PC-9 (cell line): ENCODE results near the gene LBX1. TPM values are rescaled to one million over a fixed set of nuclear protein-coding genes. Genes with fewer than 3 reads are reported as not detected.

Source experiments
- BruUV-seq: library from RNA; stranded (reverse); fragments of 400-500 nt; replicated peaks from 2 replicates; lab custom pipeline; 2021; lab: Mats Ljungman, UMichigan
- CTCF ChIA-PET: fragments of 300-600 bp; sonication (Branson Sonifier 250); formaldehyde crosslinking; loops from one replicate; lab custom pipeline; 2022; ENCODE audit warnings: antibody characterized with exemption; lab: Charles Lee
- POLR2A ChIA-PET: fragments of 300-600 bp; sonication (Branson Sonifier 250); formaldehyde crosslinking; loops from one replicate; lab custom pipeline; 2022; ENCODE audit warnings: antibody characterized with exemption; ENCODE audit not compliant: unreplicated experiment; lab: Charles Lee
- DNase-seq, 2 experiments: peaks; one replicate each; pipeline versions ENCODE4 v3.0.0 to v3.0.0-alpha.2; 2015 to 2022; ENCODE audit warnings: mixed read lengths in 1 of 2
- H2AFZ ChIP-seq: fragments of 200-600 bp; sonication (generic); 2 replicates; pipeline ENCODE4 v1.8.1; 2017; ENCODE audit warnings: antibody characterized with exemption
- H3F3A ChIP-seq: fragments of 200-600 bp; sonication (generic); 2 replicates; pipeline ENCODE4 v1.8.1; 2017; ENCODE audit warnings: antibody characterized with exemption, mild to moderate bottlenecking, low read depth; ENCODE audit not compliant: insufficient read depth
- H3K27ac ChIP-seq: fragments of 200-600 bp; sonication (generic); 2 replicates; pipeline ENCODE4 v1.6.1; 2016; ENCODE audit warnings: mixed run types
- H3K27me3 ChIP-seq: fragments of 200-600 bp; sonication (generic); 2 replicates; pipeline ENCODE4 v1.6.1; 2016; ENCODE audit warnings: low read depth, mixed run types; ENCODE audit not compliant: insufficient read depth
- H3K36me3 ChIP-seq: fragments of 200-600 bp; sonication (generic); 2 replicates; pipeline ENCODE4 v1.6.1; 2016; ENCODE audit warnings: low read depth, mixed run types
- H3K4me1 ChIP-seq: fragments of 200-600 bp; sonication (generic); replicated peaks from 2 replicates; pipeline ENCODE4 v1.6.1; 2016; ENCODE audit warnings: mixed run types; ENCODE audit not compliant: insufficient read depth
- H3K4me2 ChIP-seq: fragments of 200-600 bp; sonication (generic); 2 replicates; pipeline ENCODE4 v1.6.1; 2017; ENCODE audit warnings: mixed run types
- H3K4me3 ChIP-seq: fragments of 200-600 bp; sonication (generic); 2 replicates; pipeline ENCODE4 v1.6.1; 2016; ENCODE audit warnings: mixed run types
- H3K79me2 ChIP-seq: fragments of 200-600 bp; sonication (generic); 2 replicates; pipeline ENCODE4 v1.6.1; 2017; ENCODE audit warnings: low read depth, mixed run types
- H3K9me2 ChIP-seq: fragments of 200-600 bp; sonication (generic); 2 replicates; pipeline ENCODE4 v1.8.1; 2017; ENCODE audit warnings: mild to moderate bottlenecking; ENCODE audit not compliant: insufficient read depth
- H3K9me3 ChIP-seq: fragments of 200-600 bp; sonication (generic); 2 replicates; pipeline ENCODE4 v1.8.1; 2016; ENCODE audit warnings: low read depth; ENCODE audit not compliant: insufficient read depth
- H4K20me1 ChIP-seq: fragments of 200-600 bp; sonication (generic); 2 replicates; pipeline ENCODE4 v1.8.1; 2017; ENCODE audit not compliant: insufficient read depth
- CTCF ChIP-seq: fragments of 200-600 bp; sonication (generic); conservative IDR thresholded peaks from 2 replicates; pipeline ENCODE4 v1.6.1; 2017; ENCODE audit warnings: mixed run types, antibody characterized with exemption, mild to moderate bottlenecking, moderate library complexity
- EZH2 ChIP-seq: fragments of 200-600 bp; sonication (generic); IDR thresholded peaks from 2 replicates; pipeline ENCODE4 v1.8.0; 2017; ENCODE audit warnings: antibody characterized with exemption, low read depth
- intact Hi-C: fragments of 100-400 bp; cut with micrococcal nuclease; formaldehyde crosslinking; loops from one replicate; pipeline ENCODE4 v1.10.0; 2022; ENCODE audit not compliant: unreplicated experiment
- total RNA-seq: library from RNA; stranded (reverse); gene quantifications from 2 replicates; pipeline ENCODE4 v1.2.3, GENCODE V29; 2021

LBX1 gene
- total RNA-seq, 1 experiment from 2014 or later: not detected

DNA sequence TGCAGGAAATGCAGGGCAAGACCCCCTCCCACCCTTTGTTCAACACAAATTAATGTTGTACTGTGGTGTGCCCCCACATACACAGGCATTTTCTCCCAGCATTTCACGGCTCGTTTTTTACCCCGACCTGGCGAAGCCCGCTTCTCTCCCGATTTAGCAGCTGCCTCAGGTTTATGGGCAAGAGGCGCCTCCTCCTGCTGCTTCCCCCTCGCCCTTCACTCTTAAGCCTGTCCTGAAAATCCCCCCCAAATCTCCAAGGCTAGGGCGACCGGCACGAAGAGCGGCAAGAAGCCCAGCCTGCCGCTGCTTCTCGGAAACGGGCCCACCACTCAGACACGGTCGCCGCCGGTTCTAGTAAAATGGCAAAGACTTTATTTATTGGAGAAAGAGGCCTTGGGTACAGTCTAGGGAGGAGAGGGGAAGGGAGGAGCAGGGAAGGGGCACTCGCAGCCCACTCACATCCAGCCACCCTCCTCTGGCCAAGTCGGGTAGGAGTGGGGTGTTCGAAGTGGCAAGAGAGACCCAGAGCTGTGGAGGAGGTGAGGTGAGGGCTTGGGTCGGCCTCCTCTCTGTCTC lies 3.3 kb downstream of the LBX1 start:
- H3K9me3 ChIP-seq: no peaks in the 10 kb centered on the region
- H3K9me2 ChIP-seq: no peaks in the 10 kb centered on the region
- H3K4me1 ChIP-seq: no peaks in the 10 kb centered on the region
- H4K20me1 ChIP-seq: no peaks in the 10 kb centered on the region
- intact Hi-C loops: no loop called here
- no TSS peak for BruUV-seq
- ChIA-PET CTCF (no interaction called here), POLR2A (no interaction called here)
- H3F3A ChIP-seq: no peaks in the 10 kb centered on the region
- H3K79me2 ChIP-seq: no peaks in the 10 kb centered on the region
- no peak overlapping the region for H3K27ac ChIP-seq
- H3K36me3 ChIP-seq: no peaks in the 10 kb centered on the region
- no peak overlapping the region for H3K4me3 ChIP-seq
- no peak overlapping the region for H3K4me2 ChIP-seq
- H3K27me3 ChIP-seq: peaks cover 38% of the 10 kb centered on the region
- DNase-seq: no peak
- TF ChIP-seq EZH2: no peak
- no peak for TF ChIP-seq CTCF
- H2AFZ ChIP-seq: no peak overlapping the region

DNA sequence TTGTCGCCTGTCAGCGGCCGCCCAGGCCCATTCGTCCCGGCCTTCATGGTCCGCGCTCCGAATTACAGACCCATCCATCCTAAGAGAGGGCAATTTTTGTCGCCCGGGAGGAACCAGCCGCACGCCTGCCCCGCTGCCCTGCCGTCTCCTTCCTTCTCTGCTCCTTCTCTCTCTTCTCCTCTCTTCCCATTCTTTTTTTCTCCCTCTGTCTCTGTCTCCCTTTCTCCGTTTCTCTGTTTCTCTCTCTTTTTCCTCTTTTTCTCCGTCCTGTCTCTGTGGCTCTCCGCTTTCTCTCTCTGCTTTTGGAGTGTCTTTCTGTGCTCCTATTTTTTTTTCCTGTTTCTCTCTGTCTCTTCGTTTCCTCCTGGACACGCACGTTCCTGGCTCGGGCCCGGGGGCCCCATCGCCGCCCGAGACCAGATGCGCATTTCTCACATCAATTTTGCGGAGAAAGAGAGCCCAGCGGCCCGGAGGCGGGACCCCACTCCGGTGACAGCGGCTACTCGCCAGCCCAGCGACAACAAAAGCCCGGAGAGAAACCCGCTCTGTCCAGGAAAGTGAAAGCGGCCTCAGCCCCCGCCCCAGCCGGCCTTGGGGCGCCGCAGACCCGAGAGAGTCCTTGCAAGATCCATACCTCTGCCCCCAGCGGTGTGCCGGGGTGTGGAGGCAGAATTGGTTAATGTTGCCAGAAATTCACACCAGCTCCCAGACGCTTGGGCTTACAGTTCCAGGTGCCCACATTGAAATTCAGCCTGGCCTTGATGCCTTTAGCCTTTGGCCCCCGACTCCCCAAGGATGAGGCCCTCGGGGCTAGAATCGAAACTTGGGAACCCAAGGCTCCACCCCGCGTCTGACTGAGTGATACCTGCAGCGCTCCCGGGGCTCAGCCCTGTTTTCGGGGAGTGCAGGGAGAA lies 4.1 kb downstream of the LBX1 start:
- Histone ChIP-seq H3K27me3 (peaks cover 37% of the 10 kb centered on the region), H3K4me2 (no peak overlapping the region), H3F3A (no peaks in the 10 kb centered on the region), H3K36me3 (no peaks in the 10 kb centered on the region), H3K9me3 (no peaks in the 10 kb centered on the region), H4K20me1 (no peaks in the 10 kb centered on the region), H3K27ac (no peak overlapping the region), H3K9me2 (no peaks in the 10 kb centered on the region), H2AFZ (no peak overlapping the region), H3K4me1 (no peaks in the 10 kb centered on the region), H3K79me2 (no peaks in the 10 kb centered on the region), H3K4me3 (no peak overlapping the region)
- CTCF ChIA-PET: no interaction called here
- no TSS peak for BruUV-seq
- TF ChIP-seq CTCF: no peak
- TF ChIP-seq EZH2: no peak
- DNase-seq: no peak
- intact Hi-C loops: no loop called here
- POLR2A ChIA-PET: no interaction called here

- Histone ChIP-seq H2AFZ (no peak overlapping the region), H3K9me3 (no peaks in the 10 kb centered on the region), H3K9me2 (no peaks in the 10 kb centered on the region), H3K4me1 (no peaks in the 10 kb centered on the region), H3K79me2 (no peaks in the 10 kb centered on the region), H3K27me3 (peaks cover 46% of the 10 kb centered on the region), H3F3A (no peaks in the 10 kb centered on the region), H3K36me3 (no peaks in the 10 kb centered on the region), H3K4me2 (no peak overlapping the region), H3K4me3 (no peak overlapping the region), H4K20me1 (no peaks in the 10 kb centered on the region), H3K27ac (no peak overlapping the region)
- DNase-seq: no peak
- TF ChIP-seq EZH2 (no peak), CTCF (no peak)
- CTCF ChIA-PET: no interaction called here
- BruUV-seq: no TSS peak
- intact Hi-C loops: no loop called here
- POLR2A ChIA-PET: no interaction called here
These were observed 5.0 kb downstream of the LBX1 start for GRCh38 chr10:101224060-101224909.
